B cell (primary cell): Measurements from ENCODE around the gene SLC25A21. TPM values are rescaled to one million over a fixed set of nuclear protein-coding genes. Genes with fewer than 3 reads are reported as not detected.

Source experiments
- ATAC-seq: fragments of 200-7000 bp; cut with Tn5 transposase; one replicate; pipeline ENCODE4 v1.10.0; 2021; ENCODE audit warnings: low read depth, mild to moderate bottlenecking, moderate number of reproducible peaks, moderate library complexity
- CTCF ChIA-PET: fragments of 350-600 bp; sonication (Branson Sonifier 250); formaldehyde crosslinking; loops from one replicate; lab custom pipeline; 2021; ENCODE audit warnings: antibody characterized with exemption, inconsistent platforms; lab: Charles Lee
- POLR2A ChIA-PET: fragments of 350-600 bp; sonication (Branson Sonifier 250); formaldehyde crosslinking; loops from one replicate; lab custom pipeline; 2021; ENCODE audit warnings: antibody characterized with exemption; lab: Charles Lee
- DNase-seq: peaks from one replicate; pipeline ENCODE4 v3.0.0; 2013
- H2AFZ ChIP-seq: 2 replicates; pipeline ENCODE4 v1.6.1; 2012; ENCODE audit warnings: mild to moderate bottlenecking, low read depth, low read length; ENCODE audit not compliant: insufficient read depth, poor library complexity, severe bottlenecking
- H3K27ac ChIP-seq, 2 donors: 1 replicate in 1 of 2; 2 replicates in 1 of 2; pipeline ENCODE4 v1.5.1; 2012 to 2013; ENCODE audit warnings: low read length in 2 of 2, mild to moderate bottlenecking in 2 of 2, moderate library complexity in 1 of 2
- H3K27me3 ChIP-seq, 4 experiments: fragments of 200-600 bp in 1 of 4; sonication (generic) in 1 of 4; replicated peaks in 1 of 4; 1 replicate in 2 of 4; 2 replicates in 2 of 4; pipeline versions ENCODE4 v1.6.1 to v1.7.0; 2013 to 2016; ENCODE audit warnings: low read length in 3 of 4, mild to moderate bottlenecking in 2 of 4, mixed read lengths in 1 of 4, moderate library complexity in 1 of 4; ENCODE audit not compliant: insufficient read depth in 4 of 4, control insufficient read depth in 3 of 4; ENCODE audit errors: control extremely low read depth in 1 of 4
- H3K36me3 ChIP-seq, 2 experiments: replicated peaks in 1 of 2; 1 replicate in 1 of 2; 2 replicates in 1 of 2; pipeline versions ENCODE4 v1.6.1 to v1.7.1; 2013; ENCODE audit warnings: low read length in 1 of 2; ENCODE audit not compliant: insufficient read depth in 2 of 2, control insufficient read depth in 1 of 2; ENCODE audit errors: control extremely low read depth in 1 of 2, extremely low read depth in 1 of 2
- H3K4me1 ChIP-seq, 2 donors: fragments of 200-600 bp in 1 of 2; sonication (generic) in 1 of 2; 1 replicate in 1 of 2; 2 replicates in 1 of 2; pipeline versions ENCODE4 v1.5.1 to v1.6.1; 2013 to 2017; ENCODE audit warnings: low read length in 2 of 2; ENCODE audit not compliant: control insufficient read depth in 2 of 2, insufficient read depth in 2 of 2
- H3K4me2 ChIP-seq: replicated peaks from 2 replicates; pipeline ENCODE3; 2012; ENCODE audit warnings: mild to moderate bottlenecking, low read depth, low read length; ENCODE audit not compliant: poor library complexity, severe bottlenecking
- H3K4me3 ChIP-seq, 5 experiments: fragments of 200-600 bp in 1 of 5; sonication (generic) in 1 of 5; 1 replicate in 3 of 5; 2 replicates in 2 of 5; pipeline versions ENCODE4 v1.5.1 to v1.7.0; 2011 to 2016; ENCODE audit warnings: low read length in 4 of 5, mild to moderate bottlenecking in 4 of 5, low read depth in 2 of 5, control low read depth in 1 of 5, moderate library complexity in 1 of 5; ENCODE audit not compliant: insufficient read depth in 1 of 5; ENCODE audit errors: control extremely low read depth in 1 of 5, extremely low read depth in 1 of 5
- H3K79me2 ChIP-seq: fragments of 200-600 bp; sonication (generic); one replicate; pipeline ENCODE4 v1.6.0; 2016; ENCODE audit warnings: low read length; ENCODE audit not compliant: control insufficient read depth, insufficient read depth
- H3K9ac ChIP-seq: fragments of 200-600 bp; sonication (generic); 2 replicates; pipeline ENCODE4 v1.6.1; 2017; ENCODE audit warnings: mild to moderate bottlenecking, low read length, moderate library complexity
- H3K9me3 ChIP-seq, 3 donors: one replicate each; pipeline versions ENCODE4 v1.6.1 to v1.7.1; 2013; ENCODE audit warnings: low read length in 2 of 3; ENCODE audit not compliant: control insufficient read depth in 2 of 3, insufficient read depth in 1 of 3; ENCODE audit errors: control extremely low read depth in 1 of 3
- H4K20me1 ChIP-seq: 2 replicates; pipeline ENCODE4 v1.6.0; 2012; ENCODE audit warnings: mild to moderate bottlenecking, low read length; ENCODE audit not compliant: insufficient read depth, control insufficient read depth, poor library complexity, severe bottlenecking
- H3K27ac Mint-ChIP-seq: one replicate; pipeline ENCODE4 v1.8.0; 2021; ENCODE audit warnings: mixed read lengths
- H3K27me3 Mint-ChIP-seq: one replicate; pipeline ENCODE4 v1.8.0; 2021; ENCODE audit warnings: mixed read lengths
- H3K4me1 Mint-ChIP-seq: one replicate; pipeline ENCODE4 v1.8.0; 2021; ENCODE audit warnings: mixed read lengths
- H3K4me3 Mint-ChIP-seq: one replicate; pipeline ENCODE4 v1.8.0; 2021; ENCODE audit warnings: mixed read lengths
- H3K9me3 Mint-ChIP-seq: one replicate; pipeline ENCODE4 v1.8.0; 2022; ENCODE audit warnings: mixed read lengths; ENCODE audit not compliant: insufficient read depth
- EZH2 ChIP-seq: IDR thresholded peaks from 2 replicates; pipeline ENCODE4 v1.6.1; 2012; ENCODE audit warnings: borderline replicate concordance, low read depth, mild to moderate bottlenecking, moderate library complexity, low read length; ENCODE audit not compliant: insufficient read depth, poor library complexity, severe bottlenecking
- WGBS: methylation state at CpG from one replicate; pipeline ENCODE4 v1.1.5; 2013; ENCODE audit warnings: missing lambda C conversion rate; ENCODE audit not compliant: insufficient coverage; 5-methylcytosine and 5-hydroxymethylcytosine counted together
- intact Hi-C: fragments of 100-400 bp; cut with micrococcal nuclease; formaldehyde crosslinking; loops from one replicate; pipeline ENCODE4 v1.10.0; 2022
- polyA plus RNA-seq: library from polyadenylated mRNA; depleted of rRNA; stranded (reverse); fragments of >200 nt; gene quantifications from 2 replicates; pipeline ENCODE4 v1.2.3, GENCODE V29; 2012
- total RNA-seq, 2 donors: library from RNA; stranded (reverse); fragments of 120-200 nt in 1 of 2; gene quantifications; 1 replicate in 1 of 2; 2 replicates in 1 of 2; pipeline versions ENCODE4 v1.2.3 to v1.2.4, GENCODE V29; 2013 to 2022
- TF ChIP-seq, protein P1 (sequence below): fragments of 200-600 bp; IDR thresholded peaks from one replicate; pipeline ENCODE4 v1.8.0; 2022; ENCODE audit warnings: antibody characterized with exemption, mild to moderate bottlenecking

The SLC25A21 gene
- total and polyA plus RNA-seq, 2 donors (not counting 1 experiment from before 2014, with no cell fraction given) = not detected

DNA sequence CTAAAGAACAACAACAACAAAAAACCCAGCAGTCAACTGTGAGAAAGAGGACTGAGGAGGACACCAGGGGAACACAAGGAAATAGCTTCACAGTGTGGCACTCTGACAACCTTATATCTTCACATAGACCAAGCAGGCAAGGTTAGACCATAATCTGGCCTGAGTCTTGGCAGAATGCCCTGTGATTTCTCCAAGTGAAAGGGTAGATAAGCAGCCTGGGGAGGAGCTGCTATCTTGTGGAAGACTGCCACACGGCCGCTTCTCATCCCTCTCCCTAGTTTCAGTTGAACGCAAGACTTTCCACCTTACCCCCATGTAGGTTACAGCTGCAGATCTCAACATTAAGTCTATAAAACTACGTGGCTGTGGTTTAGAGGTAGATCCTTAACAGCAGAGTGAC lies 3.7 kb downstream of the SLC25A21 start:
- H3K4me3 ChIP-seq = no peak overlapping the region
- H3K36me3 ChIP-seq = no peaks in the 10 kb centered on the region
- Mint-ChIP-seq H3K4me1 (no peaks in the 10 kb centered on the region), H3K27ac (no peak overlapping the region), H3K4me3 (no peak overlapping the region), H3K9me3 (no peaks in the 10 kb centered on the region), H3K27me3 (peaks cover 13% of the 10 kb centered on the region)
- DNase-seq (no peak), ATAC-seq (no peak)
- no peak overlapping the region for H3K27ac ChIP-seq
- WGBS = no CpG with 5 or more reads among the region's 4 CpGs
- no peak overlapping the region for H3K9ac ChIP-seq
- ChIA-PET CTCF (no interaction called here), POLR2A (no interaction called here)
- peaks cover 0 to 10% (median 7%) of the 10 kb centered on the region in 4 experiments for H3K27me3 ChIP-seq
- no peak overlapping the region for H2AFZ ChIP-seq
- peaks cover 0 to 8% (median 0%) of the 10 kb centered on the region in 3 donors for H3K9me3 ChIP-seq
- no peak overlapping the region for H3K4me2 ChIP-seq
- H3K4me1 ChIP-seq = no peaks in the 10 kb centered on the region
- H3K79me2 ChIP-seq = no peaks in the 10 kb centered on the region
- TF ChIP-seq, protein P1, sequence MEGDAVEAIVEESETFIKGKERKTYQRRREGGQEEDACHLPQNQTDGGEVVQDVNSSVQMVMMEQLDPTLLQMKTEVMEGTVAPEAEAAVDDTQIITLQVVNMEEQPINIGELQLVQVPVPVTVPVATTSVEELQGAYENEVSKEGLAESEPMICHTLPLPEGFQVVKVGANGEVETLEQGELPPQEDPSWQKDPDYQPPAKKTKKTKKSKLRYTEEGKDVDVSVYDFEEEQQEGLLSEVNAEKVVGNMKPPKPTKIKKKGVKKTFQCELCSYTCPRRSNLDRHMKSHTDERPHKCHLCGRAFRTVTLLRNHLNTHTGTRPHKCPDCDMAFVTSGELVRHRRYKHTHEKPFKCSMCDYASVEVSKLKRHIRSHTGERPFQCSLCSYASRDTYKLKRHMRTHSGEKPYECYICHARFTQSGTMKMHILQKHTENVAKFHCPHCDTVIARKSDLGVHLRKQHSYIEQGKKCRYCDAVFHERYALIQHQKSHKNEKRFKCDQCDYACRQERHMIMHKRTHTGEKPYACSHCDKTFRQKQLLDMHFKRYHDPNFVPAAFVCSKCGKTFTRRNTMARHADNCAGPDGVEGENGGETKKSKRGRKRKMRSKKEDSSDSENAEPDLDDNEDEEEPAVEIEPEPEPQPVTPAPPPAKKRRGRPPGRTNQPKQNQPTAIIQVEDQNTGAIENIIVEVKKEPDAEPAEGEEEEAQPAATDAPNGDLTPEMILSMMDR = no peak
- TF ChIP-seq EZH2 = no peak
- intact Hi-C loops = no loop called here
- H4K20me1 ChIP-seq = no peaks in the 10 kb centered on the region

GRCh38 chr14:37167151-37168047 lies 5.0 kb downstream of the SLC25A21 start:
- no peaks in the 10 kb centered on the region for H3K36me3 ChIP-seq
- CTCF ChIA-PET = no interaction called here
- H3K27ac ChIP-seq = no peak overlapping the region
- peaks cover 0 to 7% (median 0%) of the 10 kb centered on the region in 3 donors for H3K9me3 ChIP-seq
- H3K4me2 ChIP-seq = no peak overlapping the region
- DNase-seq (no peak), ATAC-seq (no peak)
- no peaks in the 10 kb centered on the region for H3K9me3 Mint-ChIP-seq
- H2AFZ ChIP-seq = no peak overlapping the region
- H3K27ac Mint-ChIP-seq = no peak overlapping the region
- no peaks in the 10 kb centered on the region for H4K20me1 ChIP-seq
- 92% methylated on average over 6 of the region's 10 CpGs for WGBS
- intact Hi-C loops = no loop called here
- H3K4me3 Mint-ChIP-seq = no peak overlapping the region
- H3K4me1 ChIP-seq = no peaks in the 10 kb centered on the region
- TF ChIP-seq EZH2 = no peak
- TF ChIP-seq, protein P1 = no peak
- H3K4me3 ChIP-seq = no peak overlapping the region
- H3K4me1 Mint-ChIP-seq = no peaks in the 10 kb centered on the region
- peaks cover 0 to 6% (median 2%) of the 10 kb centered on the region in 4 experiments for H3K27me3 ChIP-seq
- POLR2A ChIA-PET = no interaction called here
- peaks cover 8% of the 10 kb centered on the region for H3K27me3 Mint-ChIP-seq
- H3K79me2 ChIP-seq = no peaks in the 10 kb centered on the region
- H3K9ac ChIP-seq = no peak overlapping the region
